GM21381 (cell line): ENCODE data around the gene ITGA11.

Experiments
- ATAC-seq: cut with Tn5 transposase; IDR thresholded peaks from one replicate; pipeline ENCODE4 v1.9.1; 2021; ENCODE audit warnings: mild to moderate bottlenecking, moderate library complexity; ENCODE audit not compliant: unreplicated experiment

Gene ITGA11

DNA sequence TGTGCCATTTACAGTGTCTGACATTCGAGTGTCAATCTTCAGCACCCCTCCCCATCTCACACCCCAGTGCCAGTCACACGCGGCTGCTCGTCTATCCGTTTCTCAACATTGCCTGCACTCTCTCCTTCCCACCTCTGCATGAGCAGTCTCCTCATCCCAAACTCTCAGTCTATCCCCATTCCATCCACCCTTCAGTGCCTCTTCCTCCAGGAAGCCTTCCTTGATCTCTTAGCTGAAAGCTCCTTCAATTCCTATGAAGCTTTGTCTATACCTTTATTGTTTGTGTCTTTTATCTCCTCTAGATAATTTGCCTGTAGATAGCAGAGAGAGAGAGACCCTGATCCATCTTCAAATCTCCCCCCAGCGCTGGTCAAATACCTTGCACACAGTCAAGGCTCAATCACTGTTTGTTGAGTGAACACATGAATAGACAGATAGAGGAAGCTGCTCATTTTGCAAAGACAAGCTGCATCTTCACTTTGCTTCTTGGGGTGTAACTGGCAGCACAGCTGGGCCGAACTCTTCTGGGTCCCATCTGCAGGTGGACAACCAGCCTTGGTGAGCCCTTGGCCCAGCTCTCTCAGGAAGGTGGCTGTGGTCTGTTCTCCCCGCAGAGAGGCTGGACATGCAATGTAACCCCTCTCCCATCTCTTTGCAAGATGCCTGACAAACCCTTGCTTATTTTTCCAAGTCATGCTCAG lies 52.8 kb downstream of the ITGA11 start:
- no peak for ATAC-seq

- ATAC-seq = no peak
Observed at GRCh38 chr15:68378595-68378994, 53.4 kb downstream of the ITGA11 start.

DNA sequence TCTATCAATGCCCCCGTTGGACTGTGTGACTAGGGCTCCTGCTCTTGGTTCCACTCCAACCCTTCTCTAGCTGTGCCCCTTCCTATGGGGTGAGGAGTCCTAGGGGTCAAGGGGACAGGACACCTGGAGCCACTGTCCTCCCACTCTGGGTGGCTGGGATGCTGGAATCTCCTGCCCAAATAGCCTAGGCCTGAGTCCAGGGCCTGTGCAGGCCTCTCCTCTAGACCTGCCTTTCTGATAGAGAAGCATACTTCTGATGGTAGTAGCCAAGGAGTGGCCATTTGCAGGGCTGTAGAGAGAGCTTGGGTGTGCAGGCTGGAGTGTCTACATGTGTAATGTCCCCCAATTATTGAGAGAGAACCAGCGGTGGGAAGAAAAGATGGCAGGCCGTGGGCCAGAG lies 54.2 kb downstream of the ITGA11 start:
- no peak for ATAC-seq

GRCh38 chr15:68376447-68377060 lies 55.4 kb downstream of the ITGA11 start:
- ATAC-seq = no peak

- no peak for ATAC-seq
Observed at GRCh38 chr15:68375716-68376220, 56.2 kb downstream of the ITGA11 start.

GRCh38 chr15:68375191-68375631 lies 56.8 kb downstream of the ITGA11 start:
- no peak for ATAC-seq

DNA sequence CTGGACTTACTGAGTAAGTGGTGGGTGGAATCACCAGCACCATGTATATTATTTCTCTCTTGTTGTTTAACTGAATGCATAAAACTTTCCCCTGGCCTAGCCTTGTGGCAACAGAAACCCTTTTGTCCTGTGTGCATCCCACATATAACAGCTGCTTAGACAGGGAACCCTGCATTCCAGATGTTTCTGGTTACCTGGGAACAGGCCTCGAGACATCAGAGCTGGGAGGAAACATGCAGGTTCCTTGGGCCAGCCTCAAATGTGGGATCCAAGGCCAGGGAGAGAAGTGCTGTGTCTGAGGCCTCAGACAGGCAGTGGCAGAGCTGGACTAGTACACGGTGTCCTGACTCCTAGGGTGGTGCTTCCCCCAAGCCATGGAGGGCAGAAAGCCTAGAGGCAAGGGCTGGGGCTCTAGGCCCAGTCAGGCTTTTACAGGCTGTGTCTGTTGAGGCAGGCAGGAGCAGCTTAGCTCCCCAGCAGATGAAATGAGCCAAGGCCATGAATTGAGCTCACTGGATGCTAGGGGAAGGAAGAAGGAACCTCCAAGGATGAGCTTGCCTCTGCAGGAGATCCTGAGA lies 57.7 kb downstream of the ITGA11 start:
- ATAC-seq = no peak

GRCh38 chr15:68373028-68373427 lies 58.9 kb downstream of the ITGA11 start:
- no peak for ATAC-seq

DNA sequence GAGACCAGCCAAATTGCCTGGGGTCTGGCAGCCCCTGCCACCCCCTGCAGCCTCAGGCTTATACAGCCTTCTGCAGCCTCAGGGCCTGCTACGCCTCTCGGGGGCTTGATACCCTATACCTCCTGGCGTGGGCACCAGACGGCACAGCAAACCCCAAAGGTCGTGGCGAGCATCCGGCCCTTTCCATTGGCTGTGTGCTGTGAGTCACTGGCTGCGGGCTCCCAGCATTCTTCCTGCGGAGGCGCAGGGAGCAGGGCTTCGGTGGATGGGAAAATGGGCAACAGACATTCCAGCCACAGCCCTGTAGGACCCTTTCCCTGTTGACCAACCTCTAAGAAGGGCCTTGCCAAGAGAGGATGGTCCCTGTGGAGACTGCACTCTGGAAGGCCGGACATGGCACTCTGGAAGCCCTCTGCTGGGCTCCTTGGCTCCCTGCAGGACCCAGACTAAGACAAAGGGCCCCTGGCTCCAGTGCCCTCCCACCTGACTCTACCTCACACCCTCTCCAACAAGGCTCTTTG lies 59.6 kb downstream of the ITGA11 start:
- no peak for ATAC-seq

DNA sequence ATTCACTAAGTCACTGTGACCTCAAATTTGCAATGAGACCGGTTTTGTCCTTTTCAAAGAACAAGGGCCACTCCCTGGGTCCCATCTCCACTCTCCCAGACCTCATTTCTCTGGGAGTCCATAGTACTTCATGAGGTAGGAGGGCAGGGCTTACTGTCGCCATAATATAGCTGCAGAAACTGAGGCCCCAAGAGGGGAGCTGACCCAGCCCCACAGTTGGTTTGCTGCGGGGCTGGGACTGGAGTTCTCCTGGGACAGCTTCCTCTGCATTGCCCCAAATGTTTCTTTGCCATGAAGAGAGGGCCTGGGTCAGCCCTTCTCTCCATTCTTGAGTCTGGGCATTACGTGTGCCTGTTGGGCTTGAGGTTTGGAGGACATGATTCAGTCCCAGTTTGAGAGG lies 60.1 kb downstream of the ITGA11 start:
- no peak for ATAC-seq

- ATAC-seq = no peak
Observed at GRCh38 chr15:68371160-68371559, 60.8 kb downstream of the ITGA11 start.

DNA sequence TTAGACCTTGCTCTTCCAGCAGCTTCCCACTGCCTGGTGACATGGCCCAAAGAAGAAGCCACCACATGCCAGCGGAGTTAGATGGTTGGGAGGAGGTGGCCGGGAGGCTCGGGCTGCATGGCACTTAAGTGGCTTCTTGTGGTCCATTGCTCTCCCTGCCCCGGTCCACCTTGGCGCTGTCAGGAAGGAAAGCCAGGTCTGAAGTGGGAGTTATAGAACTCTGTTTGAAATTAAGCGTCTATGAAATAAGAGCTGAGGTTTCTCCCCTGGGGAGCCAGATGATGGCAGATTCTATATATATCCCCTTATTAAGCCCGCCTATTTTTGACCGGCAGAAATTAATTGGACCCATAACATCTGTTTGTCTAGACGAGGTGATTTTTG lies 61.2 kb downstream of the ITGA11 start:
- ATAC-seq = no peak

DNA sequence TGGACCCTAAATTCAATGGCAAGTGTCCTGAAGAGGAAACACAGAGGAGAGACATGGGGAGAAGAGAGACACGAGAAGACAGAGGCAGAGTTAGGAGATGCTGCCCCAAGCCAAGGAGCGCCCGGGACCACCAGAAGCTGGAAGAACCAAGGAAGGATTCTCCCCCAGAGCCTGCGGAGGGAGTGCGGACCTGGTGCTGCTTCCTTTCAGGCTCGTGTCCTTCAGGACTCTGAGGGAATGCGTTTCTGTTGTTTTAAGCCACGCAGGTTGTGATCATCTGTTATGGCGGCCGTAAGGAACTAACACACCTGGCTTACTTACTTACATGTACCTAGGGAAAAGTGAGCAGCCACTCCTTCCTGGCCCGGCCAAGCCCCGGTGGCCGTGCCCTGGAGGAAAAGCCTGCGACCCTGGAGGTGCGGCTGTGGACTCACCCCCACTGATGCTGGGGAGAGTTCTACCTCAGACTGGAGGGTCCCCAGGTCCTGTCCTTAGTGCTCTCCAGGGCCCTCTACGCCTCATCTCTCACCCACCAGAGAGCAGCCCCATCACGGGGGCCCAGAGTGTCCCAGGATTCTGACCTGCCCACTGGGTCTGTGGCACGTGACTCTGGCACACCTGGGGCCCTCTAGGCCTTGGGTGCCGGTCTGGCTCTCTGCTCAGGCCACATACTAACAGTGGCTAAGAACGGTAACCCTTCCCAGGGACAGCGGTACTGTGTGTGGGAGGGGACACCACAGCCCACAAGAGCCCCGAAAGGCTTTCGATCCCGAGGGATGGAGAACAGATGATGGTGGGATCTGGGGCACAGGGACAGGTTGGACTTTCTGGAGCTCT lies 61.8 kb downstream of the ITGA11 start:
- no peak for ATAC-seq

GRCh38 chr15:68368731-68369435 lies 63.1 kb downstream of the ITGA11 start:
- no peak for ATAC-seq

DNA sequence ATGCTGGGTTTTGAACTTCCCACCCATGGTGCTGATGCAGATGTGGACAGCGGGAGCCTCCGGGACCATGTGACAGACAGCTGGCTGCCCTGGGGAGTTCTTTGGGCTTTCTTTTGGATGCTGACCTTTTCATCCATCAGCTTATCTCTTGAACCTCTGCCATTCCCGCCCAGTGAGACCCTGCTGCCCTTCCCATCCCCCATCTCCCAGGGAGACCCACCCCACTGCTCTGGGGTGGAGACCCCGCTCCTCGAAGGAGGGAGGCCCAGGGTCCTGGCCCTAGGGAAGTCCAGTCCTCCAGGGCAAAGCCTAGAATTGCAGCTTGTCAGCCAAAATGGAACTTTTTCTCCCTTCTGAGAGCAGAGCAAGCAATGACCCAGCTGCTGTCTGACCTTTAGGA lies 64.0 kb downstream of the ITGA11 start:
- no peak for ATAC-seq

DNA sequence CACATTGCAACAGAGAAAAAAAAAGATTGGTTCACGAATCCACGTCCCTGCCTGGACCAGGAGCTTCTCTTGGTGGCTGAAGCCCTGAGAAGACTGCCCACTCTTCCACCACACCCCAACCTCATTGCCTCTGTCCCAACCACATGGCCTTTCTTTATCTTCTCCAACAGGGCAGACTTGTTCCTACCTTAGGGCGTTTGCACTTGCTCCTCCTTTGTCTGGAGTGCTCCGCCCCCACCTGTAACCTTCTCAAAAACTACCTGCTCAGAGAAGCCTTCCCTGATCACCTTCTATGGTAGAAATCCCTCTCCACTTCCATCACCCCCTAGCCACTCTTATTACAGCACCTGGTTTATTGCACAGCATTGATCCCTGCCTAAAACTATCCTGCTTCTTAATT lies 64.7 kb downstream of the ITGA11 start:
- ATAC-seq = no peak

DNA sequence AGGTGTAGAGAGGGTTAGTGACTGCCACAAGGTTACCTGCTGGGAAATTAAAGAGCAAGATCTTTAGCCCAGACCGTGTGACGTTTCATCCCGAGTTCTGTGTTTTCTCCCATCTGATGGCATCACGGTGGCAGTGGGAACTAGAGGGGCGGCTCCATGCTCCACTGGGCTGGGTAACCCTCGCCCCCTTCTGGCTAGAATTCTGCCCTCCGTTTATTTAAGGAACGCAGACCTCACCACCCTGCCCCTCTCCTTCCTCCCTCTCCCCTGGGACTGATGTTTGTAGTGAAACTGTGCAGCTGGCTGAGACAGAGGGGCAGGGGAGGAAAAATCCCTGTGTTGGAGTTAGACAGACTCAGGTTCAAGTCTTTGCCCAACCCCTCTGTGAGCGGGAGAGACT lies 65.6 kb downstream of the ITGA11 start:
- ATAC-seq = no peak

DNA sequence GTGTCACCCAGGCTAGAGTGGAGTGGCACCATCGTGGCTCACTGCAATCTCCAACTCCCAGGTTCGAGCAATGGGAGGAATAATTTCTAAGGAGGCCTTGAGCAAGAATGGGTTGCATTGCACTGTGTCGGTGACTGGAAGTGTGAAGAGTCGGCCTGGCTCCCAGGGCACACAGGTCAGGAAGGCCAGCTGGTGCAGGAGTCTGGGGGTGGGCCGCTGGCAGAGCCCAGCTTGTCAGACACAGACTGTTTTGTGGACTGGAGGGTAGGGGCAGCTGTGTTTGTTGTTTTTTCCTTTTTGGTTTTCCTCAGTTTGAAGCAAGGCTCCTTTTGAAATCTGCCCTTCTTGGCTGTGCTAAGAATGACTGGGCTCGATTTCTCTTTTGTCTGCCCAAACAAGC lies 66.2 kb downstream of the ITGA11 start:
- no peak for ATAC-seq

DNA sequence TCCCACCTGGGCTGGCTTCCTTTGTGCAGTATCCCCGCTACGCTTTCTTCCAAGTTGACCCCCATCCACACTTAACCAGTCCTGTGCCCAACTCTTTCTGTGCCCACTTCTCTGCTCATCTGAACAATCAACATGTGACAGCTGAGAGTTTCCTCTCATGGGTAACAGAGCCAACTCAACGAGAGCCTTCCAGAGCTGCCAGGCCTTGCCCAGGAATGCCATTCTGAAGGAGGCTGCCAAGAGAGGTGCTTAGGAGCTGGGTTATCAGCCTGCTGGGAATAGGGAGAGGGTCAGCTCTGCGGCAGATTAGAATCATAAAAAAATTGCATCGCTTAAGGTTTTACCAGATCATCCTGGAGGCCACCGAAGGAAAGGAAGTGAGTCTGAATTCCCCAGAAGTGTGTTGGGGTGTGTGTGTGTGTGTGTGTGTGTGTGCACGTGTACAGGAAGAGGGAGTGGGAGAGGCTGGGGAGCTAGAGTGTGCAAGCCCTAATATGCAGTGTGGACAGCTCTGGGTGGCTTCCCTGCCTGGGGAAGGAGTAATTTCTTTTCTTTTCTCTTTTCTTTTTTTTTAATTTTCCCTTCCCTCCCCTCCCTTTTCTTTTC lies 66.7 kb downstream of the ITGA11 start:
- no peak for ATAC-seq

DNA sequence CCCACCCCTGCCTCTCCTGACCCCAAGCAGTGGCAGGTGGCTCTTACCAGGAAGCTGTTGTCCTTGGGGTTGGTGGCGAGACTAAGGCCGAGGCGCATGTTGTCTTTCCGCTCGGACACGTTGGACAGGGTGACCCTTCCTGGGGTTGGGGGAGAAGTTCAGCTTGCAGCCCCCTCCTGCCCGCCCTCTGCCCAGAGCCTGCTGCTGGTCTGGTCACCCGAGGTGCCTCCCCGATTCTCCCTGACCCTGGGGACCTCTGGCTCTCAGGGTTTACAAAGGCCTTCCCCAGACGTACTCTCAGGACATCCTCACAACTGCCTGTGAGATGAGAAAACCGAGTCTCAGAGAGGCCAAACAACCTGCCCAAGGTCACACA lies 67.3 kb downstream of the ITGA11 start:
- no peak for ATAC-seq
